Esophagus mucosa (tissue), 1 donor: Measurements from ENCODE around the gene BIRC7. TPM values are rescaled to one million over a fixed set of nuclear protein-coding genes. Genes with fewer than 3 reads are reported as not detected.

Source experiments
- ATAC-seq: fragments of 200-7000 bp; cut with Tn5 transposase; one replicate; pipeline ENCODE4 v1.9.1; 2020
- total RNA-seq: library from RNA; stranded (reverse); gene quantifications from one replicate; pipeline ENCODE4 v1.2.4, GENCODE V29; 2023
- donor health status: DM: yes; HTN: yes; CAD: no.

Gene BIRC7
- total RNA-seq, 1 donor from 2014 or later = not detected

DNA sequence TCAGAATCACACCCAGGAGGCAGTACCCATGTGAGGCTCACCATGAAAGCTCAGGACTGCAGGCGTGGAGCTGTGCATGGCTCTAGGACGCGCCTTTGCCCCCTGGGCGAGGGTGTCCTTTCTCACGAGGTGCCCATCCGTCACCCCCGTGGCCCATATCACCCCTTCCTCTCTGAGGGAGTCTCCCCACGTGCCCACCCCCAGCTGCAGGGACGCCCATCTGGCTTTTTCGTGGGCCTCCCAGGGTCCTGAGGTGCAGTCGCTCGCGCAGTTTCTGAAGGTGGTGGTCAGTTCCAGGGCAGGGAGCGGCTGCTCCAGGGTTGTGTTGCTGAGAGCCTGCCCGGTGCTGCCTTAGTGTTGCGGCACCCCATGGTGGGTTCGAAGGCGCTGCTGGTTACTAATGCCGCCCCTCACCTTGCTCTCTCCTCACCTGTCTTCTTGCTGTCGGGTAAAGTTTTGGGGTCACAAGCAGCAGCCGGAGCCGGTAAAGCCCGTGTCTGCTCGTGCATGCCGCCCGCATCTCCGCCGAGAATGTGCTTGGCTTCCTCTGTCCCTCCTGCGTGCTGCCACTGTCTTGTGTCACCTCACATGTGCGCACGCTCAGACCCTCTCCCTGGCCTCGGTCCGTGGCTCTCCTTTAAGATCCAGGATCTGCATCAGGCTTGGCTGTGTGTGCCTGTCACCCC lies 47.8 kb downstream of the BIRC7 start:
- ATAC-seq = no peak

DNA sequence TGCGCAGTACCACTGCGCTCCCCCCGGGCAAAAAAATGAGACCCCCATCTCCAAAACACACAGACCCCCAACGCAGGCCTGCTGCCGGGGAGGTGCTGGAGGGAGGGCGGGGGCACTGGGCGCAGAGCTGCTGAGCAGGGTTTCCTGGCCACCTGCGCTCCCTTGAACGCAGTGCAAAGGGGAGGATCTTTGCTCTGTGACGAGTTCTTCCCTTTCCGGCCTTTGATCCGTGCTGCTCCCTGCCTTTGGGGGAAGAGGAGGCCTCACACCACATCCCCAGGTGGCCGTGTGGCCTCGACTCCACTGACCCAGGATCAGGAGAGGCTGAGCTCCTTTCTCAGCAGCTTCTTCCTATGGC lies 48.4 kb downstream of the BIRC7 start:
- no peak for ATAC-seq

DNA sequence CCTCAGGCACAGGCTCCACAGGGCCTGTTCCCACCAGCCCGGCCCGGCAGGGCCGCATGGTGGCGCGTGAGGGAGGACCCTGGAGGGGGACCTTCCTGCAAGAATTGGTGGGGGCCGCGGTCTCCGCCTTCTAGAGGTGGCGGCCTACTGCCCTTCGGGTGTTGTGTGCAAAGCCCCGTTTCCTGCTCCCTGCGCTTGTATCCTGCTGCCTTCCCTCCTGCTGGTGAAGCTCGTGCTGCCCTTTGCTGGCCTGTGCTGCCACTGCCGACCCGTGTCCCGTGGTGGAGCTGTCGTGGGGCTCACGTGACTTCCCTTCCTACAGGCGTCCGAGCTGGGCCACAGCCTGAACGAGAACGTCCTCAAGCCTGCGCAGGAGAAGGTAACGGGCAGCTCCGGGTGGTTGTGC lies 48.8 kb downstream of the BIRC7 start:
- no peak for ATAC-seq

DNA sequence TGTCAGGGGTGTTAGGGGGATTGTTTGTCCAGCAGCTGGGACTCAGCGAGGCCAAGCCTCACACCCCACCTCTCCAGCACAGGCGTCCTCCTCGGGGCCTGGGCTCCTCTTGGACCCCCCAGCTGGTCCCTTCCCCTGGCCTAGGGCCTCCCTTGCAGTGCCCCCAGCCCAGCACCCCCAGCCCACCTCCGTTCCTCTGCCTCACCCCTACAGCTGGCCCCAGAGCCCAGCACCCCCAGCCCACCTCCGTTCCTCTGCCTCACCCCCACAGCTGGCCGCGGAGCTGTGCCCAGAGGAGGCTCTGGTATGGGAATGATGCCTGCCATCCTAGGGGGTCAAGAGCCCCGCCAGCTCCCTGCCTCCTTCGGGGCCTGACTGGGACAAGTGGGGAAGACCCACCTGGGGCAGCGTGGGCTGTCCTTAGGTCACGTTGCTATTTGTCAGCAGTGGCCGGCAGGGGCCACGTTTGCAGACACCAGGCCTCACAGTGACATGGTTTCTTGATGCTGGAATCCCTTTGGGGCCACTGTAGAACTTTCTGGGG lies 49.3 kb downstream of the BIRC7 start:
- no peak for ATAC-seq

DNA sequence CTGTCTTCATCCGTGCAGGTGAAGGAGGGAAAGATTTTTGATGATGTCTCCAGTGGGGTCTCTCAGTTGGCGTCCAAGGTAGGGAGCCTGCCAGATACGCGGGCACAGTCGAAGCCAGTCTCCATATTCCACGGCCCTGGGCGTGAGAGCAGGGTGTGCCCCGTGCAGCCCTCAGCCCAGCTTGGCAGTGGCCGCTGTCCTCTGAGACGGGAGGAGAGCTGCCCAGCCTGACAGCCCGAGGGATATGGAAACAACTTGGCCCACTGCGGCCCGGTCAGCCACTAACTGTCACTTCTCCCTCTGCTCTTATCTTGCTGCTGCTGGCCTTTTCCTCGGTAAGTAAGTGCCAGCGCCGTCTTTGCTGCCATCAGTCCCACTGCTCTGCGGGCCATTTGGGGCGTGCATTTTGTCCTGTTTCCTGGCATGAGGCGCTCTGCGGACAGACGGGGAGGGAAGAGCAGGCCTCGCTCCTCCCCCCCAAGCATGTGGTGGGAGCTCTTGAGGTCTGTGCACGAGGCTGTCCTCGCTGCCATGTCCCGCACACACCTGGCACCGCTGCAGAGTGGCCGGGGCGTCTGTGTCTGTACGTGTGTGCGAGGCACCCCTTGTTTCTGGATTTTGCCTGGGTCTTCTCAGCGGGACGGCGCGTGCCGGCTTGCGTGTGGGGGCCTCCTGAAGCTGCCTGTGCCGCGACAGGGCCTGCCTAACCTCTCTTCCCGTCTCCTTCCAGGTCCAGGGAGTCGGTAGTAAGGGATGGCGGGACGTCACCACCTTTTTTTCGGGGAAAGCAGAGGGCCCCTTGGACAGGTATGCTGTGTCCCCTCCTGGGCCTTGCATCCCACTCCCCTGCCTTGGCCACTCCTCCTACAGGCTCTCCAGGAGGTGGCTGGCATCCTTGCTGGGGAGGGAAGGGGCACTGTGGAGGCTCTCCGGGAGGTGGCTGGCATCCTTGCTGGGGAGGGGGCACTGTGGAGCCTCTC lies 50.2 kb downstream of the BIRC7 start:
- ATAC-seq = no peak

DNA sequence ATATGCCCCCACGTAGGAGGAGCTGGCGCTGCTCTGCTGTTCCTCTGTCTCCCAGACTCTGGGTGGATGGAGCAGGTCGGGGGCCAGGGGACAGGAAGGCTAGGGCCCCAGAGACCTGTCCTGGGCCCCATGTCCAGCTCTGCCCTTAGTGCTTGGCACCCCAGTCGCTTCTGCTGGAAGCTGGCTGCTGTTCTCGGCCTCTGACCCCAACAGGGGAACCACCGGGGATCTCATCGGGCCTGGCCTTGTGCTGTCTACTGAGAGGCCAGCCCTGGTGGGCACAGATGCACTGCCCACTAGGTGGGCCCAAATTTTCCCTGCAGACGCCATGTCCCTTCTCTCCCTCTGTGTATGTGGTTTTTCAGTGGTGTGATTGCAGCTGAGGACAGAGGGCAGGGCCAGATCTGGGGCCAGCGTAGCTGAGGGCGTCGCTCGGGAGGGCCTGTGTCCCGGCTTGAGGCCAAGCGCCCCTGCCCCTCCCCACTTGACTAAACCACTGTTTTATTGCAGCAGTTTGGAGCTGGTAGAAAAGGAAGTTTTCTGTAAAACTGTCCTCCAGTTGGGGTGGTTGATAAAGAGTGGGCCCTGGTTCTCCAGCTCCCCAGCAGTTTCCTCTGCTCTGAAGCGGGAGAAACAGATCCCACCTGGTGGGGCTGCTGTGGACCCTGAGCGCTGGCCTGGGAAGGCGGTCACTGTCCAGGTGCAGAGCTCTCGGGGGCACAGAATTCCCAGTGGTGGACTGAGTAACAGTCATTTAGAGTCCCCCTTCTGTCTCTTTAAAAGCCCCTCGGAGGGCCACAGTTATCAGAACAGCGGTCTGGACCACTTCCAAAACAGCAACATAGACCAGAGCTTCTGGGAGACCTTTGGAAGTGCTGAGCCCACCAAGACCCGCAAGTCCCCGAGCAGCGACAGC lies 51.3 kb downstream of the BIRC7 start:
- ATAC-seq = no peak

DNA sequence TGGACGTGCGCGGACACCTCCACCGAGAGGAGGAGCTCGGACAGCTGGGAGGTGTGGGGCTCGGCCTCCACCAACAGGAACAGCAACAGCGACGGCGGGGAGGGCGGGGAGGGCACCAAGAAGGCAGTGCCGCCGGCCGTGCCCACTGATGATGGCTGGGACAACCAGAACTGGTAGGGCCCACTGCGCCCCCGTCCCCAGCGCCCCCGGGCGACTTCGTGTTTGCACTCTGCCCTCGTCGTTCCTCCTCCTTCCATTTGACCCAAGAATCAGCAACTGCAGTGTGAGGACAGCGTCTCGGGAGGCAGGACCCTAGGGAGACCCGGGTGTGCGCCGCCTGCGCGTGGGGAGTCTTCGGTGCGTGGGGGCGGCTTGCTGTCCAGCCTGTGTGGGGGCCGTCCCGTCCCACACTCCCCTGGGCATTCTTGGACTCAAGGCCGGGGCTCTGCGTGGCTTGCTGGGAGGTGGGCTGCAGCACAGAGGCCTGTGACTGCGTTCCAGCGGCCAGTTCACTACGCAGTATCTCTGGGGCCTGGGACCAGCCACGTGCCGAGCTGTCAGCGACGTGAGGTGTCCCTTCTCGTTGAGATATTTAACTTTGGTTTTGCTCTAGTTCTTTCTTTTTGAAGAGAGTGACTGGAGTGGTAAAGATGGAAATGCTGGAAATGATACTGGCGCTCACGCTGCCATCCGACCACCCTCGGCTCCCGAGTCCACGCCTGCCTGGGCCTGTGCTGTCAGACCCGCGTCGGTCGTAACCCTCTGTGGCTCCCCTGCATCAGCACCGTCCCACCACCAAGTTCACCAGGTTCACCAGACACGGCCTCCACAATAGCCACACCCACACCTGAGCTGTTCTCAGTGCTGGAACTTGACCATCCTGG lies 52.2 kb downstream of the BIRC7 start:
- no peak for ATAC-seq

DNA sequence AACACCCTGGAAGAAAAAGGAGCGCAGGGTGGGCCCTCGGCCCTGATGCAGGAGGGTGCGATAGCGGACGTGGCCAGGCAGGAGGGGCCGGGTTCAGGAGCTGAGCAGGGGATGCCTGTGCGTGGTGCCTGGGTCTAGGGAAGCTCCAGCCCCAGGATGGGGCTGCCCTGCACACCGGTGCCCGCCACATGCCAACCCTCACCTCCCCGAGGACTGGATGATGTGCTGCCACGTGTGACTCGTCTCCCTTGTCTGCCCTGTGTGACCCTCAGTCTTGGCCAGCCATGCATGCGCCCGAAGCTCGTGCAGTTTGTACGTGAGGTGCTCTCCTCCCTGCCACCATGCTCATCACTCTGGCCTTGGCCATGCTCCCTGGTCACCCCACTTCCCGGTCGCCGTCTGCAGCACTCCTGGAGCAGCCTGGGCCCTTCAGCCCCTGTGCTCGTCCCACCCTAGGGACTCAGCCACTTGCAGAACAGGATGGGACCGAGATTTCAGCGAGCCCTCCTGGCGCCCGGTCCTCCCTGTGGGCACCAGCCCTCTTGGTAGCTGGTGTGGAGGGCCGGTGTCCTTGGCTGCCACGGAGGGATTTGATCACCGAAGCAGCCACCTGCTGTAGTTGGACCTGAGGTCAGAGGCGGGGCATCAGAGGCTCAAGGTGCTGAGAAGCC lies 53.0 kb downstream of the BIRC7 start:
- ATAC-seq = no peak

DNA sequence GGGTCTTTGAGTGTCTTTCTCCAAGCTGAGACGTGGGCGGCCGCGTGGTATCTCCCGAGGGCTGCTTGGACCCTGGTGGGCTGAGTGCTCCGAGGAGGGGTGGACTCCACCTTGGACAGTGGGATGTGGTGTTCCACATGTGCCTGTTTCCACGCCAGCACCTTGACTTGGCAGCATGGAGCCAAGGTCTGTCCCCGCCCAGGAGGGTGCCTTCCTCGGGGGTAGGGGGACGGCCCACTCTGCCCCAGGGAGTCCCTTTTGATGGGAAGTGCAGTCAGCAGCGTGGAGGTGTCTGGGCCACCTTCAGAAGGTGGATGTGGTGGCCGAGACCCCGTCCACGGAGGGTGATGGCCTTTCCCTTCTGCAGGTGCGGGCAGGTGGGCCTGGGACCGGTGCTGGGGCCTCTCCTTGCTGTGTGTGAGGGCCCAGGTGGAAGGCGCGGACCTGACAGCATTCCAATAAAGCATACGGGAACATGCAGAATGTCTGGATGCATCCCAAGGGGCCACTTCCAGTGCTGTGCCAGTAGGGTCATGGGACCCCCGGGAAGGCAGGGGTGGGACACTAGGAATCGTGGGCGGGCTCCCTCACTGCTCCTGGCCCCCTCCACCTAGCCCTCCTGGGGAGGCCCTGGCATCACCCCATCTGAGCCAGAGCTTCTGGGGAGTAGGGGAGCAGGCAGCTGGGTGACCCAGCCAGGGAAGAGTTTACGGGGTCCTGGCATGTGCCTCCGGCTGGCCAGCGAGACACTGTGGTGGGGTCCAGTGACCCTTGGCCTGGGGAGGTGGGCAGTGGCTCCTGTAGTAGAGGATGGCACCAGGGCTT lies 53.8 kb downstream of the BIRC7 start:
- no peak for ATAC-seq

Other genes starting within 250 kb of the BIRC7 start
- not detected for gene BHLHE23, start 228.9 kb upstream of the BIRC7 start, total RNA-seq
- 22.5 TPM for gene YTHDF1, start 19.8 kb upstream of the BIRC7 start, total RNA-seq
- not detected for gene NKAIN4, start 18.6 kb downstream of the BIRC7 start, total RNA-seq
- 26.3 TPM for gene ARFGAP1, start 36.9 kb downstream of the BIRC7 start, total RNA-seq
- gene COL20A1, start 57.3 kb downstream of the BIRC7 start, total RNA-seq = not detected
- not detected for gene CHRNA4, start 125.4 kb downstream of the BIRC7 start, total RNA-seq
- not detected for gene KCNQ2, start 236.8 kb downstream of the BIRC7 start, total RNA-seq